Measurements from ENCODE around the gene TNNI2.

Gene TNNI2

DNA sequence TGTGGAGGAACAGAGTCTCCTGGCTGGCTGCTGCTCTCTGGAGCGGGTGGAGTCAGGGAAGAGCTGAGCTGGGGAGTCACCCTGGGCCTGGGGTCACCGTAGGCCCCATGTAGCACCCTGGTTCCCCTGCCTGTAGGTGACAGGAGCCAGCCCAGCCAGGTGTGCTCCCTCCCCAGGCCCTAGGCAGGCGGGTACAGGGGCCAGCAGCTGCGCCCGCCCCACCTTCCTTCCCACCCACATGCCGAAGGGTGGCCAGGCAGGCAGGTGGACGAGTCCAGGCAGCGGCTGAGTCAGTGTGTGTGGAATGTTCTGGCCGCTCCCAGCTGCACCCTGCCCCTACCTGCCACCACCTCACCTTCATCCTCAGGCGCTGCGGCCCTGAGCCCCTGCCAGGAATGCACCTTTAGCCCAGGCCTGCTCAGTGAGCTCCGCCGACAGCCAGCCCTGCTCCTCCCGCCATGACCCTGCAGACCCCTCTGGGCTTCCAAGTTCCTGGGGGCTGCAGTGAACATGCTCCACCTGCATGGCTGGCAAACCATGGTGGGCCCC is 4.6 kb upstream of the TNNI2 start:
- TF ChIP-seq, protein P1, sequence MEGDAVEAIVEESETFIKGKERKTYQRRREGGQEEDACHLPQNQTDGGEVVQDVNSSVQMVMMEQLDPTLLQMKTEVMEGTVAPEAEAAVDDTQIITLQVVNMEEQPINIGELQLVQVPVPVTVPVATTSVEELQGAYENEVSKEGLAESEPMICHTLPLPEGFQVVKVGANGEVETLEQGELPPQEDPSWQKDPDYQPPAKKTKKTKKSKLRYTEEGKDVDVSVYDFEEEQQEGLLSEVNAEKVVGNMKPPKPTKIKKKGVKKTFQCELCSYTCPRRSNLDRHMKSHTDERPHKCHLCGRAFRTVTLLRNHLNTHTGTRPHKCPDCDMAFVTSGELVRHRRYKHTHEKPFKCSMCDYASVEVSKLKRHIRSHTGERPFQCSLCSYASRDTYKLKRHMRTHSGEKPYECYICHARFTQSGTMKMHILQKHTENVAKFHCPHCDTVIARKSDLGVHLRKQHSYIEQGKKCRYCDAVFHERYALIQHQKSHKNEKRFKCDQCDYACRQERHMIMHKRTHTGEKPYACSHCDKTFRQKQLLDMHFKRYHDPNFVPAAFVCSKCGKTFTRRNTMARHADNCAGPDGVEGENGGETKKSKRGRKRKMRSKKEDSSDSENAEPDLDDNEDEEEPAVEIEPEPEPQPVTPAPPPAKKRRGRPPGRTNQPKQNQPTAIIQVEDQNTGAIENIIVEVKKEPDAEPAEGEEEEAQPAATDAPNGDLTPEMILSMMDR (IDR thresholded peaks at IDR 0.05), result no peak

DNA sequence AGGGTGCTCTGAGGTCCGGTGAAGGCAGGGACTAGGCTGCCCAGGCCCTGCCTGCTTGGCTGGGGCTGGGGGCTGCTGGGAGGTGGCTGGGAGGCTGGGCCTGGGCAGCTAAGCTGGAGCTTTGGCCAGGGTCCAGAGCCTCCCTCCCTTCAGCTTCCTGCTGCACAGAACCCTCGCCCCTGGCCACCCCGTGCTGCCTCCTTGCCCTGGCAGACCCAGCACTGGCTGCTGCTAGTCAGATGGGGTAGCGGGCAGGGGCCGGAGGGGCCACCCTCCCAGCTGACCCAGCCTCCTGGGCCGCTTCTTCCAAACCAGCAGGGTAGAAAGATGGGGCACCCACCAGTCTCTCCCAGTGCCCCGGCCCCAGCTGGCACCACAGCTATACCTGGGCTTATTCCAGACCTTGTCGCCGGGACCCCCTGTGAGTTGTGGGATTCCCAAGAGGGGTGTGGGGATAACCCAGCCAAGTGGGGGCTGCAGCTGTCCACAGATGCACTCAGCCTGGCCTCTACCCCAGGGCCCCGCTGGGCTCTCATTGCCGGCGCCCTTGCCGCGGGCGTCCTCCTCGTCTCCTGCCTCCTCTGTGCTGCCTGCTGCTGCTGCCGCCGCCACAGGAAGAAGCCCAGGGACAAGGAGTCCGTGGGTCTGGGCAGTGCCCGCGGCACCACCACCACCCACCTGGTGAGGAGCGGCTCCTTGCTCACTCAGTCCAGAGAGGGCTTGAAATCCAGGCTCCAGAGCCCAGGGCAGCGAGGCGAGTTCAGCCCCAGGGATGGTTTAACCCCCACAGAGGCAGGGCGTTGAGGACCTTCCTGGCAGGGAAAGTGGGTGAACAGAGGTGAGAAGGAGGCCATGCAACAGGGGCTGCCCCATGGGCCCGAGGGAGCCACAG is 3.8 kb upstream of the TNNI2 start, which contains the start of gene SYT8:
SYT8 (plus strand) TSS at position 212 of the 892 bp plus-strand sequence; CDS start at position 328, 116 bp downstream.
- TF ChIP-seq, protein P1 (IDR thresholded peaks at IDR 0.05), result no peak

DNA sequence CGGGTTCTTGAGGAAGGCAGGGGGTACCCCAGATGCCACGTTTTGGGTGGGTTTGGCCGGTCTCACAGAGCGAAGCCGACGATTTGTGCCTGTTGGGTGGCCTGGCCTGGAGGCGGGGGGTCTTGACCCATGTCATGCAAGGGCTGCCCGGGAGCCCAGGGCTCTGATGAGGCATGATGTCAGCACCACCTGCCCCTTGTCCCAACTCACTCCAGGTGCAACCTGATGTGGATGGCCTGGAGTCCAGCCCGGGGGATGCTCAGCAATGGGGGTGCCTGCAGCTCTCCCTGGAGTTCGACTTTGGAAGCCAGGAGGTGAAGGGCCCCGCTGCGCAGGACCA is 3.1 kb upstream of the TNNI2 start:
- TF ChIP-seq, protein P1 (IDR thresholded peaks at IDR 0.05), result no peak

DNA sequence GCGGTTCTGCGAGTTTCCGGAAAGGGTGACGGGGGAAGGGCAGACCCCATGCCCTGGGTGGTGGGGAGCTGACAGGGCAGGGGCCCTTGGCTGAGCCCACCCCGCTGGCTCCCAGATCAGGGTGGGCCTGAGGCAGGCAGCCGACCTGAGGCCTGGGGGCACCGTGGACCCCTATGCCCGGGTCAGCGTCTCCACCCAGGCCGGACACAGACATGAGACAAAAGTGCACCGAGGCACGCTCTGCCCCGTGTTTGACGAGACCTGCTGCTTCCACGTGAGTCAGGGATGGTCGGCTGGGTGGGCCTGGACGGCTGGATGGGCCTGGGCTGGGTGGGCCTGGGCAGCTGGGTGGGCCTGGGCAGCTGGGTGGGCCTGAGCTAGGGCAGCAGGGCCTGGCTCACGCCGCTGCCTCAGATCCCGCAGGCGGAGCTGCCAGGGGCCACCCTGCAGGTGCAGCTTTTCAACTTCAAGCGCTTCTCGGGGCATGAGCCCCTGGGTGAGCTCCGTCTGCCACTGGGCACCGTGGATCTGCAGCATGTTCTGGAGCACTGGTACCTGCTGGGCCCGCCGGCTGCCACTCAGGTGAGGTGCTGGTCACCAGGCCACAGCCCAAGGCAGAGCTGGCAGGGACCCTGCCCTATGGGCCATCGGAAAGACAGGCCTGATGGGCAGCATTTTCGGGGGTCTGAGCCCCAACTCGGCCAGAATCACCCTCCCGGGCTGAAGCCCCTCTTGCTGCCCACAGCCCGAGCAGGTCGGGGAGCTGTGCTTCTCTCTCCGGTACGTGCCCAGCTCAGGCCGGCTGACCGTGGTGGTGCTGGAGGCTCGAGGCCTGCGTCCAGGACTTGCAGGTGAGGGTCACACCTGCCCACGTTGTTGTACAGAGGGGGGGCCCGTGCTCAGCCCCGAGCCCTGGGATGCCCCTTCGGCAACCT is 2.5 kb upstream of the TNNI2 start:
- TF ChIP-seq, protein P1 (IDR thresholded peaks at IDR 0.05), result no peak

DNA sequence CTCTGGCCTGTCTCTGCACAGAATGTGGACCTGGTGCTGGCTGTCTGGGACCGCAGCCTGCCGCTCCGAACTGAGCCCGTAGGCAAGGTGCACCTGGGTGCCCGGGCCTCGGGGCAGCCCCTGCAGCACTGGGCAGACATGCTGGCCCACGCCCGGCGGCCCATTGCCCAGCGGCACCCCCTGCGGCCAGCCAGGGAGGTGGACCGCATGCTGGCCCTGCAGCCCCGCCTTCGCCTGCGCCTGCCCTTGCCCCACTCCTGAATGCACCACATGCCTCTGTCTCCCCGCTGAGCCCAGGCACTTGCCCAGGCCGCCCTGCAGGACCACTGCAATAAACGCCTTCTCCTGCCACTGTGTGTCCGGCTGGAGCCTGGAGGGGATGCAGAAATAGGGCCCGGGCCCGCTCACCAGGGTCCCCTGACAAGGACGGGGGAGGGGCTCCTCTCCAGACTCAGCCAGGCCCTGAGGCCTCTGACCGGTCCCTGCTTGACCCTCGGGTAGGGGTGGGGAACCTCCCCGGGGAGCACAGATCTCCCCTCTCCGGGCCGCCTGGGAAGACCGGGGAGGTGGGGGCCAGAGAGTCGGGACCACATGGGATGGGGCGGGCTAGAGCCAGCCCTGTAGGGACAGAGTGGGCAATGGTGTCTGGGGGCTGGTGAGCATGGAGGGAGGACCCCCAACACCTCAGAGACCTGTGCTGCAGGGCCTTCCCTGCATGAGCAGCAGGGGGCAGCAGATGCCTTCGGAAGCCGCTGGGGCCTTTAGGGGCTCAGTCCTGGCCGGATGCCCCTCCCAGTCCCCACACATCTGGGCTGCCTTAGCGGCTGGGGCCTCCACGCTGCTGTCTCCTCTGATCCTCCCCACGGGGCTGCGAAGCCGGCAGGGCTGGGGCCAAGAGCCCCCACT is 1.4 kb upstream of the TNNI2 start:
- TF ChIP-seq, protein P1 (IDR thresholded peaks at IDR 0.05), result peak; percentile 94

DNA sequence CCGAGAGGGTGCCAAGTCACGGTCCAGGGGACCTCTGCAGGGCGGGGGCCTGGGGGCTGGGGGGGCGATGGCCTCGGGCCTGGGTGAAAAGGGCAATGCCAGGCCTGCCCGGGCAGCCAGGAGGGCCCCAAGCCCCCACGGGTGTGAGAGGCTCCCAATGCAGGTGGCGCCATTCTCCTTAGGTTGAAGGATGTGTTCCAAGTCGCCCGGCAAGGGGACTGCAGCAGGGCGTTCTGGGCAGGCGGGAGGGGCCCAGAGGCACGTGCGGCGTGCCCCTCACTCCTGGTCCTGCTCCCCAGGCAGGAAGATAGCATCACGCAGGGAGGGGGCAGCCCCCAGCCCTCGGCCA is 730 bp upstream of the TNNI2 start:
- TF ChIP-seq, protein P1 (IDR thresholded peaks at IDR 0.05), result peak; percentile 47; the same call in 1 of the 2 replicates
